ENCODE data around the gene ITGA7. TPM values are rescaled to one million over a fixed set of nuclear protein-coding genes. Genes with fewer than 3 reads are reported as not detected.

Gene ITGA7
- polyA plus RNA-seq, 1 donor from 2014 or later = 13.5 TPM

DNA sequence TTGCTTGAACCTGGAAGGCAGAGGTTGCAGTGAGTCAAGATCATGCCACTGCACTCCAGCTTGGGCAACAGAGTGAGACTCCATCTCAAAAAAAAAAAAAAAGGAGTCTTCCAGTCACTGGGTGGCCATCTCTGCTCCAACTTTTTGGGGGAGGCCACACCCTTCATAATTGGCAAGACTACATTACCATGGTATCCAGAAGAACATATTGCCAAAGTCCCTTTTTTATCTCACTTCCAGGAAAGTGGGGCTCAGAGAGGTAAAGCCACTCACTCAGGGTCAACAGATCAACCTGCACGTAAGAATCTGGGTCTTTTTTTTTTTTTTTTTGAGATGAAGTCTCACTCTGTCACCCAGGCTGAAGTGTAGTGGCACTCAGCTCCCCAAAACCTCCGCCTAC lies 26.2 kb upstream of the ITGA7 start:
- Histone ChIP-seq H3K4me2 (ENCODE audit: low read length) (no peak overlapping the region), H3K9me2 (ENCODE audit: insufficient read depth, low read length) (no peaks in the 10 kb centered on the region), H3K27me3 (ENCODE audit: insufficient read depth, low read depth, low read length) (no peaks in the 10 kb centered on the region), H3K79me2 (replicated peaks; ENCODE audit: insufficient read depth, low read length) (peaks cover 6% of the 10 kb centered on the region), H4K20me1 (ENCODE audit: insufficient read depth) (no peaks in the 10 kb centered on the region), H3K9ac (ENCODE audit: low read length) (no peak overlapping the region), H3K36me3 (ENCODE audit: insufficient read depth, low read length) (no peaks in the 10 kb centered on the region), H3K27ac (ENCODE audit: low read length) (no peak overlapping the region), H3K9me3 (ENCODE audit: low read length) (no peaks in the 10 kb centered on the region), H3K4me3 (ENCODE audit: low read length) (no peak overlapping the region), H3F3A (ENCODE audit: insufficient read depth, low read length, poor library complexity, severe bottlenecking) (peaks cover 9% of the 10 kb centered on the region), H2AFZ (ENCODE audit: low read depth, low read length) (no peak overlapping the region)
- TF ChIP-seq SMC3 (conservative IDR thresholded peaks at IDR 0.05; ENCODE audit: poor library complexity) (no peak), EP300 (conservative IDR thresholded peaks at IDR 0.05; ENCODE audit: poor library complexity, severe bottlenecking) (no peak)

DNA sequence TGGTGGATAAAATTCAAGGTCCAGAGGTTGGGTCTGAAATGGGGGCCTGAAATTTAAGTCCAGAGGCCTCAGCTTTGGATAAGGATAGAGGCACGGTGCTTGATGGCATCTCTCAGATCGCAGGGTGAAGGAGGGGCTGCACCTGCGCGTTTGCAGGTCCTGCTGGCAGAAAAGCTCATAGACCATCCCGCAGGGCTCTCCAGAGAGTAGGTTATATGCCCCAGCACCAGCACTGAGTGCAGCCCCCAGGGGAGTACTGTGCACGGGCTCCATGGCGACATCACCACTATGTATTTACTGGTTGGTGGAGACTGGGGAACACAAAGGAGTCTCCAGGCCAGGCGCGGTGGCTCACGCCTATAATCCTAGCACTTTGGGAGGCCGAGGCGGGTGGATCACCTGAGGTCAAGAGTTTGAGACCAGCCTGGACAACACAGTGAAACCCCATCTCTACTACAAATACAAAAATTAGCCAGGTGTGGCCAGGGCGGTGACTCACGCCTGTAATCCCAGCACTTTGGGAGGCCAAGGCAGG lies 25.4 kb upstream of the ITGA7 start:
- Histone ChIP-seq H3K79me2 (replicated peaks; ENCODE audit: insufficient read depth, low read length) (peaks cover 8% of the 10 kb centered on the region), H3K9me2 (ENCODE audit: insufficient read depth, low read length) (no peaks in the 10 kb centered on the region), H3K27me3 (ENCODE audit: insufficient read depth, low read depth, low read length) (no peaks in the 10 kb centered on the region), H3K9me3 (ENCODE audit: low read length) (no peaks in the 10 kb centered on the region), H3F3A (ENCODE audit: insufficient read depth, low read length, poor library complexity, severe bottlenecking) (peaks cover 9% of the 10 kb centered on the region), H3K4me2 (ENCODE audit: low read length) (no peak overlapping the region), H4K20me1 (ENCODE audit: insufficient read depth) (no peaks in the 10 kb centered on the region), H2AFZ (ENCODE audit: low read depth, low read length) (no peak overlapping the region), H3K36me3 (ENCODE audit: insufficient read depth, low read length) (no peaks in the 10 kb centered on the region), H3K27ac (ENCODE audit: low read length) (no peak overlapping the region), H3K9ac (ENCODE audit: low read length) (no peak overlapping the region), H3K4me3 (ENCODE audit: low read length) (no peak overlapping the region)
- TF ChIP-seq EP300 (conservative IDR thresholded peaks at IDR 0.05; ENCODE audit: poor library complexity, severe bottlenecking) (no peak), RAD21 (conservative IDR thresholded peaks at IDR 0.05) (no peak)
- TF ChIP-seq, protein P1, sequence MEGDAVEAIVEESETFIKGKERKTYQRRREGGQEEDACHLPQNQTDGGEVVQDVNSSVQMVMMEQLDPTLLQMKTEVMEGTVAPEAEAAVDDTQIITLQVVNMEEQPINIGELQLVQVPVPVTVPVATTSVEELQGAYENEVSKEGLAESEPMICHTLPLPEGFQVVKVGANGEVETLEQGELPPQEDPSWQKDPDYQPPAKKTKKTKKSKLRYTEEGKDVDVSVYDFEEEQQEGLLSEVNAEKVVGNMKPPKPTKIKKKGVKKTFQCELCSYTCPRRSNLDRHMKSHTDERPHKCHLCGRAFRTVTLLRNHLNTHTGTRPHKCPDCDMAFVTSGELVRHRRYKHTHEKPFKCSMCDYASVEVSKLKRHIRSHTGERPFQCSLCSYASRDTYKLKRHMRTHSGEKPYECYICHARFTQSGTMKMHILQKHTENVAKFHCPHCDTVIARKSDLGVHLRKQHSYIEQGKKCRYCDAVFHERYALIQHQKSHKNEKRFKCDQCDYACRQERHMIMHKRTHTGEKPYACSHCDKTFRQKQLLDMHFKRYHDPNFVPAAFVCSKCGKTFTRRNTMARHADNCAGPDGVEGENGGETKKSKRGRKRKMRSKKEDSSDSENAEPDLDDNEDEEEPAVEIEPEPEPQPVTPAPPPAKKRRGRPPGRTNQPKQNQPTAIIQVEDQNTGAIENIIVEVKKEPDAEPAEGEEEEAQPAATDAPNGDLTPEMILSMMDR (IDR thresholded peaks at IDR 0.05; ENCODE audit: poor library complexity, severe bottlenecking) = no peak

DNA sequence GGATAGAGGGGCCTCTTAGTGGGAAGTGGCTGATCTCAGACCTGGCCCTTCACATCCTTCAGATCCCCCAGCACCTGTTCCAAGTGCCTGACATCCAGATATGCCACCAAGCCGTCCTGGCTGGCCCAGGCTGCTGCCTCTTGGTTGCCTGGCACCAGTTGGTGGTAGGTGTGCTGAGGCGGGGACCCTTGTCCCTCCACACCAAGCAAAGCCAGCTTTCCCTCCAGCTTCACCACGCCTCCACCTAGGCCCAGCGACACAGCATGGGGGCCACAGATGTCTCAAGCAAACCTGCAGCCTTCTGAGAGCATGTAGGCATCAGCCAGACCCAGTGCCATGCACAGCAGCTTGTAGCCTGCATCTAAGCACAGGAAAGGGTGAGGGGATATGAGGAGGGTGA lies 24.6 kb upstream of the ITGA7 start:
- Histone ChIP-seq H3K27me3 (ENCODE audit: insufficient read depth, low read depth, low read length) (no peaks in the 10 kb centered on the region), H3K9me2 (ENCODE audit: insufficient read depth, low read length) (no peaks in the 10 kb centered on the region), H3K9me3 (ENCODE audit: low read length) (no peaks in the 10 kb centered on the region), H3K4me2 (ENCODE audit: low read length) (no peak overlapping the region), H3K9ac (ENCODE audit: low read length) (no peak overlapping the region), H3F3A (ENCODE audit: insufficient read depth, low read length, poor library complexity, severe bottlenecking) (peaks cover 5% of the 10 kb centered on the region), H3K4me3 (ENCODE audit: low read length) (peak overlapping the region; percentile 5), H3K79me2 (replicated peaks; ENCODE audit: insufficient read depth, low read length) (peaks cover 16% of the 10 kb centered on the region), H3K27ac (ENCODE audit: low read length) (no peak overlapping the region), H3K36me3 (ENCODE audit: insufficient read depth, low read length) (no peaks in the 10 kb centered on the region), H4K20me1 (ENCODE audit: insufficient read depth) (no peaks in the 10 kb centered on the region), H2AFZ (ENCODE audit: low read depth, low read length) (no peak overlapping the region)
- TF ChIP-seq RAD21 (conservative IDR thresholded peaks at IDR 0.05) (no peak), SMC3 (conservative IDR thresholded peaks at IDR 0.05; ENCODE audit: poor library complexity) (no peak), POLR2AphosphoS5 (IDR thresholded peaks at IDR 0.05) (no peak), TAF1 (IDR thresholded peaks at IDR 0.05; ENCODE audit: low read depth) (no peak), MXI1 (conservative IDR thresholded peaks at IDR 0.05; ENCODE audit: poor library complexity, severe bottlenecking) (no peak)

All from neural cell (in vitro differentiated cells).